ENCODE data around the gene TEPSIN.

DNA sequence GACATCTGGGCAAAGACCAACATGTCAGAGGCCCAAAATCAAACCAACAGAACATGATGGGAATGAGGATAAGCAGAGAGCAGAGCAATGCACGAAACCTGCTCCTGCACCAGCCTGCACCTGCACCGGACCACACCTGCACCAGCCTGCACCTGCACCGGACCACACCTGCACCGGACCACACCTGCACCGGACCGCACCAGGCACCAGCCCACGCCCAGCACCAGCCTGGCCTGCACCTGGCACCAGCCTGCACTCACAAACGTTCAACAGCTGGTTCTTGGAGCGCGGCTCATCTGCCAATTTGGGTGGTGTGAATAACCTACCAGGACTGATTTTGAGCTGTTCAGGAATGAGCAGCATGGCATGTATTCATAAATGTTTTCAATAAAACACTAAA, 34.3 kb downstream of the TEPSIN start:
- no peak for TF ChIP-seq POLR2A (IDR thresholded peaks at IDR 0.05)
- TF ChIP-seq, protein P1, sequence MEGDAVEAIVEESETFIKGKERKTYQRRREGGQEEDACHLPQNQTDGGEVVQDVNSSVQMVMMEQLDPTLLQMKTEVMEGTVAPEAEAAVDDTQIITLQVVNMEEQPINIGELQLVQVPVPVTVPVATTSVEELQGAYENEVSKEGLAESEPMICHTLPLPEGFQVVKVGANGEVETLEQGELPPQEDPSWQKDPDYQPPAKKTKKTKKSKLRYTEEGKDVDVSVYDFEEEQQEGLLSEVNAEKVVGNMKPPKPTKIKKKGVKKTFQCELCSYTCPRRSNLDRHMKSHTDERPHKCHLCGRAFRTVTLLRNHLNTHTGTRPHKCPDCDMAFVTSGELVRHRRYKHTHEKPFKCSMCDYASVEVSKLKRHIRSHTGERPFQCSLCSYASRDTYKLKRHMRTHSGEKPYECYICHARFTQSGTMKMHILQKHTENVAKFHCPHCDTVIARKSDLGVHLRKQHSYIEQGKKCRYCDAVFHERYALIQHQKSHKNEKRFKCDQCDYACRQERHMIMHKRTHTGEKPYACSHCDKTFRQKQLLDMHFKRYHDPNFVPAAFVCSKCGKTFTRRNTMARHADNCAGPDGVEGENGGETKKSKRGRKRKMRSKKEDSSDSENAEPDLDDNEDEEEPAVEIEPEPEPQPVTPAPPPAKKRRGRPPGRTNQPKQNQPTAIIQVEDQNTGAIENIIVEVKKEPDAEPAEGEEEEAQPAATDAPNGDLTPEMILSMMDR (IDR thresholded peaks at IDR 0.05) = no peak
